ENCODE measurements around the gene RPRML.
"Not testable (repeated sequence)": the region's sequence is repeated elsewhere in the genome, so short reads cannot be mapped to it uniquely, and the experiment has no call there.

RPRML gene

DNA sequence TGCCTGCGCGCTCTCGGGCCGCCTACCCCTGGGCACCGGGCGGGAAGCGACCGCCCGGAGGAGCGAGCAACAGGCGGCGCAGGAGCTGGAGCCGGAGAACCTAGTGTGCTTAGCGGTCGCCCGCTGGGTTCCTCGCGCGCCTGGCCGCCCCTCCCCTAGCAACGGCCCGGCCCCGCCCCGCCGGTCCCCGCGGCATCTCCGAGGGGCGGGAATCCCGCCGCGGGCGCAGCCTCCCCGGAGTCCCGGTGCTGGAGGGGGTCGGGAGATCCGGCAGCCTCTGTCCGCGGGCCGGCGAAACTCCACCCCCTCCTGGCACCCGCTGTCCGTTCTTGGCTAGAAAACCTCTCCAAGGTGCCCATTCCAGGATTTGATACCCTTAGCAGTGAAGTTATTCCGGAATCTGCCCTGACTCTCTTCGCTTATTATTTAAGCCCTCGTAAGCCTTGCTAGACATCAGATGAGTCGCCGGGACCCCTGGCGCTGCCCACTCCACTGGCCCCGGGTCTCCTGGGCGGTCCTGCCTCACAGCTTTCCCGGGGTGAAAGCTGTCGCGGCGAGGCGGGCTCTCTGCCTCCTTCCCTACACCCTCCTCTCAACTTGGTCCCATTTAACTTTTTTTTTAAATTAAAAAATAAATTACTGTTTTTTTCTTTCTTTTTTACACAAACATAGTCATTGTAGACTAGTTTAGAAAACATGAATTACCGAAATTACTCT lies at the start of gene RPRML:
RPRML (minus strand) TSS at position 107 of the 717 bp plus-strand sequence. CDS start 246 bp downstream, outside the sequence.
- peak within 1 kb of the TSS; percentile 45; the same call in 1 of the 2 replicates for H3K4me3 ChIP-seq (ENCODE audit: low read length)
- TF ChIP-seq ZNF274 (IDR thresholded peaks at IDR 0.05; ENCODE audit: low read depth, low read length), result no peak

DNA sequence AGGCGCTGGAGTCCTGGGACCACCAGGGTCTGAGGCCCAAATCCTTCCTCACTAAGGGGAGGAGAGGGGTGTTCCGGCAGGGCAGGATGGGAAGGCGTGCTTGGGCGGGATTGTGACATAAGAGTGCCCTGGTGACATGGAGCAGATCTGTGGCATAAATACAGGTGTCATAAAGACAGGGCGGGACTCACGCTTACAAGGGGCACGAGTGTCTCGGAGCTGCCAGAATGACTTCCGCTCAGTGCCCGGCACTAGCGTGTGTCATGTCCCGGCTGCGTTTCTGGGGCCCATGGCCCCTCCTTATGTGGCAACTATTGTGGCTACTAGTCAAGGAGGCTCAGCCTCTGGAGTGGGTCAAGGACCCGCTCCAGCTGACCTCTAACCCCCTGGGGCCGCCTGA lies 37.9 kb upstream of the RPRML start:
- not testable (repeated sequence) for H3K4me3 ChIP-seq (ENCODE audit: low read length)

DNA sequence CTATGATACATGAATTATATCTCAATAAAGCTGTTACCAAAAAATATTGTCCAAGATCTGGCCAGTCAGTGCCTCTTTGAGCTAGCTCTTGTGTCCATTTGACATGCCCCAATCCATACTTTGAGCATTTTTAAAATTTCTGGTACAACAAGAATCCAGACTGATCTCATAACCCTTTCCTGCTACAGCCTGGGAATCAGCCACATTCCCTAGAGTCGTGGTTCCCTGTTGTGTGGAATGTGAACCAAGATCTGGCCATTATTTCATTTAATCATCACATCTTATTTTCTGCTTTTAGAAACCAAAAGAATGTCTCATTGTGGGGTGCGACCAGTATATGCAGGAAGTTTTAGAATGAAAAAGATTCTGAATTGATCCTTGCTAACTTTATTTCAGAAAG lies 34.3 kb upstream of the RPRML start:
- no peak for TF ChIP-seq ZNF274 (IDR thresholded peaks at IDR 0.05; ENCODE audit: low read depth, low read length)
- no peak overlapping the region for H3K4me3 ChIP-seq (ENCODE audit: low read length)

DNA sequence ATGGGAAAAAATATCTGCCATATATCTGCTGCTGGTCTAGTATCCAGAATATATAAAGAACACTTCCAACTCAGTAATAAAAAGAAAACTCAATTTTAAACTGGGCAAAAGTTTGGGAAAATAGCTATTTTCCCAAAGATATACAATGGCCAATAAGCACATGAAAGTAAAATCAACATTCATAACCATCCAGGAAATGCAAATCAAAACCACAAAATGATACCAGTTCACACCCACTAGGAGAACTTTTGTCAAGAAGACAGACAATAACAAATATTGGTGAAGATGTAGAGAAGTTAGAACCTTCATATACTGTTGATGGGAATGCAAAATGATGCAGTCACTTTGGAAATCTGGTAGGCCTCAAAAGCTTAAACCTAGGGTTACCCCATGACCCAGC lies 33.4 kb upstream of the RPRML start:
- no peak for TF ChIP-seq ZNF274 (IDR thresholded peaks at IDR 0.05; ENCODE audit: low read depth, low read length)
- no peak overlapping the region for H3K4me3 ChIP-seq (ENCODE audit: low read length)

DNA sequence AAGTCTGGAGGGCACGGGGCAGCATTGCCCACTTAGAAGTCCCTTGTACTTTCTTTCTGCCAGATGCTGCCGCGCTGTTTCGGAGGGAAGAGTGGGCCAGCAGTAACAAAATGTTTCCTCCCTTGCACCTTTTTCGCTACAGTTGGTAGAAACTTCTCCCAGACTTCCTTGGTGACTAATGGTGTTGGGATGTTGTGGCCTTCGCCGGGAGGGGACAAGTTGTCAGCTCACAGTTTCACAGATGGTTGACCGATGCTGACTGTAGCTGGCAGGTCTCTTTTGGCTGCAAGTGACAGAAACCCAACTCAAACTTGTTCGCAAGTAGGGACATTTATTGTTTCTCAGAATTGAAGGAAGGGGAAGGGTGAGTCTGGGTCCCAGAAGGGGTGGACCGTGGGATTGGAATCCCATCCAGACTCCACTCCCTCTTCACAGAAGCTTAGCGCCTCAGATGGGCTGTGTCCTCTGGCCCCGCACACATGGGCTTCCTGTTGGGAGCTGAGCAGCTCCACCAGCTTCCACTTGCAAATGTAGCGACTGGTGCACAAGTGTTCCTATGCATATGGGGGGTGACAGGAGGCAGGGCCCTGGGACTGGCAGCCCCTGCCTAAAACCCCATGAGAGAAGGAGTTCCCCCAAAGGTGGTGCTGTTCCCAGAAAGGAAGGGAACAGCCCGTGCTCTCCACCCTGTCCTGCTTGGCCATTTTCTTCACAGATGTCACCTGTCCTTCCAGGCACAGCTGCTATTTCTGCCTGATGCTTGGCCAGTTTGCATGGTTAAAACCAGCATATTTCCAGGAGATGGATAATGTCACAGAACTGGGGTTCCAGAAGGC lies 30.9 kb upstream of the RPRML start:
- H3K4me3 ChIP-seq (ENCODE audit: low read length), result no peak overlapping the region
- TF ChIP-seq ZNF274 (IDR thresholded peaks at IDR 0.05; ENCODE audit: low read depth, low read length), result no peak

DNA sequence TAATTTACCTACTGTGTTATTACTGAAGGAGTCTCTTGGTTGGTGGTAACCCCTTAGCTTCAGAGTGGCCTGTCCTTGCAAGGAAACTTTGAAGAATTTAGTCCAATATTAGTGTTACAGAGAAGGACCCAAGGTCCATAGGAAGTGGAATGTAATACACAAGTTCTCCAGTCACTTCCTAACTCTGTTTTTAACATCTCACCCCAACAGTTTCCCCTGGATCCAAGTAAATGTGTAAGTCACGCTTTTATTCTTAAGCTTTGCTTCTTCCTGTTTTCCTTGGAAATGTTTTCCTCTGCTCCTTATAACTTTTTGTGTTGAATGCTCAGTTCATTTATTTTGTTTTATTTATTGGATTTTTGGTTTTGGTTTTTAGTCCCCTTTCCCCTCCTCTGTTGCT lies 25.9 kb upstream of the RPRML start:
- no peak for TF ChIP-seq ZNF274 (IDR thresholded peaks at IDR 0.05; ENCODE audit: low read depth, low read length)
- no peak overlapping the region for H3K4me3 ChIP-seq (ENCODE audit: low read length)

DNA sequence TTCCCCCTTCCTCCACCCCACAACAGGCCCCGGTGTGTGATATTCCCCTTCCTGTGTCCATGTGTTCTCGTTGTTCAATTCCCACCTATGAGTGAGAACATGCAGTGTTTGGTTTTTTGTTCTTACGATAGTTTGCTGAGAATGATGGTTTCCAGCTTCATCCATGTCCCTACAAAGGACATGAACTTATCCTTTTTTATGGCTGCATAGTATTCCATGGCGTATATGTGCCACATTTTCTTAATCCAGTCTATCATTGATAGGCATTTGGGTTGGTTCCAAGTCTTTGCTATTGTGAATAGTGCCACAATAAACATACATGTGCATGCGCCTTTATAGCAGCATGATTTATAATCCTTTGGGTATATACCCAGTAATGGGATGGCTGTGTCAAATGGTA lies 24.8 kb upstream of the RPRML start:
- not testable (repeated sequence) for H3K4me3 ChIP-seq (ENCODE audit: low read length)

DNA sequence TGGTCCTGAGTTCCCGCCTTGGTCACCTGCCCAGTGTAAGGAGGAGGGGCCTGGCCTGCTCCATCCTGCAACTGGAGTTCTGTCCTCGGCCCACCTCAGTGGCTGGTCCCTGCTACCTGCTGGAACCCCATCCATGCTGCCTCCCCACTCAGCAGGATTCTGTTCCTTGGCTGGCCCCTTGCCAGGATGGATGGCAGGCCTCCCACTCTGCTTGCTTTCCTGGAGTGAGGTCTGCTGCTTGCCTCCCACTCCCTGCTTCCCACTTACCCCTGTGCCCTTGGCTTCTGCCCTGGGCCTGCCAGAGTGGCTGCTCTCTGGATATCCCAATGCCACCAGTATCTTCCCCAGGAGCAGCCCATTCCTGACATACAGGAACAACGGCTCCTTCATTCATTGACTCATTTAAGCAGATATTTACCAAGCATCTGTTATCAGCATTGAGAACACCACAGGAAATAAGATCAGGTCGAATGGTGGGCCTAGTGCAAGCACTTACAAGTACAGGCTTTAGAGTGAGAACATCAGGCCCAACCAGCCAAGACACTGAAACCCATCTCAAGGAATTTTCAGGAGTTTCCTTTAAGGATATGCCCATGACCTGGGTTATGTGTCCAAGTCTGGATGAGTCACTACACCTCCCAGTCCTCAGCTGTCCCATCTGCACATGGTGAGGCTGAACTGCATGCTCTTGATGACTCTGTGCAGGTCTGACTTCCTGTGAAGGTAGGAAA lies 17.0 kb upstream of the RPRML start:
- no peak for TF ChIP-seq ZNF274 (IDR thresholded peaks at IDR 0.05; ENCODE audit: low read depth, low read length)

DNA sequence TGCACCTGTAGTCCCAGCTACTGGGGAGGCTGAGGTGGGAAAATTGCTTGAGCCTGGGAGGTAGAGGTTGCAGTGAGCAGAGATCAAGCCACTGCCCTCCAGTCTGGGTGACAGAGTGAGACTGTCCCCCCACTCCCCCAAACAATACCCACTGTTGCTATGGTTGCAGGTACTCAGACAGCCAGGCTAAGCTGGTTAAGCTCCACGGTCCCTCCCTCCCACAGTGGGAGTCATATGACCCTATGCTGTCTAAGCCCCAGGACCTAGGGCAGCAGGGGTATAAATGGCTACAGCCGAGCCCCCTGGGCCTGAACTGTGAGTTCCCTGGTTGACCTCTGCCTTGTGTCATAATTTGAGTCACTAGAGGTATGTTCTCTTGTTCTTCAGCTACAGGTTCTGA lies 15.9 kb upstream of the RPRML start:
- no peak for TF ChIP-seq ZNF274 (IDR thresholded peaks at IDR 0.05; ENCODE audit: low read depth, low read length)
- no peak overlapping the region for H3K4me3 ChIP-seq (ENCODE audit: low read length)

More for the DNA sequence above, 17.0 kb upstream of the RPRML start:
- H3K4me3 ChIP-seq (ENCODE audit: low read length), result no peak overlapping the region

DNA sequence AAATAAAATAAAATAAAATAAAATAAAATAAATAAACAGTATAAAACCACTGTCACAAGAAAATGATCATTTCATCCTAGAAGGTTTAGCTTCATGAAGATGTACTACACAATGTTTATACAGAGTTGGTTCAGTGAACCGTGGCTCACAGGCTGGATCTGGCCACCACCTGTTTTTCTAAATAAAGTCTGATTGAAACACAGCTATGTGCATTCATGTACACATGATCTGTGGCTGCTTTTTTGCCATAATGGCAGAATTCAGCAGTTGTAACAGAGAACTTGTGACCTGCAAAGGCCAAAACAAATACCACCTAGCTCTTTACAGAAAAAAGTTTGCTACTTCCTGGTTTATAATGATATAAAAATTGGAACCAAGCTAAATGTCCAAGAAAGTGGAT lies 12.6 kb upstream of the RPRML start:
- no peak for TF ChIP-seq ZNF274 (IDR thresholded peaks at IDR 0.05; ENCODE audit: low read depth, low read length)

DNA sequence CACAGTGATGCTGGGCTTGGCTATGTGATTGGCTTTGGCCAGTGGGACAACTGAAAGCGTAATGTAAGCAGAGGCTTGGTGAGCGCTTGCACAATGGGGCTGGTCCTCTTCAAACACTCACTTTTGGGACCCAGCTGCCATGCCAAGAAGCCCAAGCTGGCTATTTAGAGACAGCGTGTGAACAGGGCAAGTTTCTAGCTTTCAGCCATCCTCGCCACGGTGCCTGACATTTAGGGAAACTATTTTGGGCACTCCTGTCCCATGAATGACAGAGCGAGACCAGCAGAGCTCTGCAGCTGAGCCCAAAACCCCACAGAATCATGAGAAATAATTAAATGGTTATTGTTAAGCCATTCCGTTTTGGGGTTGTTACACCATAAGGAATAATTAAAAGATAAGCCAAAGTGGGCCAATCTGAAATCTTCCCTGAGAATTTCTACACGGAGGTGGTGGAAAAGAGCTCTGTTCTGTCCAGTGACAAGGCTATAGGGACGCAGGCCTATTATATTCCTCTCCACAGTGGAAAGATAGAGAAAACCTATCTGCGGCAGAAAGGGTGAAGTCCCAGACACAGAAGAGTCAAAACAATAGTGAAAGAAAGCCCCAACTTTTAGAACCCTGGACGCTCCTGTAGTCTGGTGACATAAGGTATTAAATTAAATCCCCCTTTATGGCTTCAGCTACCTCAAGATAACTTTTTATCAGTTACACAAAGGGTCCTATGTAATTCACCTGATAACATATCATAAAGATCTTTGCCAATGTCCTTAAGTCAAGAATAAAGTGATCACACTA lies 10.8 kb upstream of the RPRML start:
- TF ChIP-seq ZNF274 (IDR thresholded peaks at IDR 0.05; ENCODE audit: low read depth, low read length), result no peak
- H3K4me3 ChIP-seq (ENCODE audit: low read length), result no peak overlapping the region

More for the DNA sequence above, 12.6 kb upstream of the RPRML start:
- no peak overlapping the region for H3K4me3 ChIP-seq (ENCODE audit: low read length)

DNA sequence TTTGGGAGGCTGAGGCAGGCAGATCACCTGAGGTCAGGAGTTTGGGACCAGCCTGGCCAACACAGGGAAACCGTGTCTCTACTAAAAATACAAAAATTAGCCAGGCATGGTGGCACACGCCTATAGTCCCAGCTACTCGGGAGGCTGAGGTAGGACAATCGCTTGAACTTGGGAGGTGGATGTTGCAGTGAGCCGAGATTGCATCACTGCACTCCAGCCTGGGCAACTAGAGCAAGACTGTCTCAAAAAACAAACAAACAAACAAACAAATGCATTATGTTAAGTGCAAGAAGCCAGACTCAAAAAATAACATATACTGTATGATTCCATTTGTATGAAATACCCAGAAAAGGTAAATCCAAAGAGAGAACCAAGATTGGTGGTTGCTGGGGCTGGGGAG lies 8.9 kb upstream of the RPRML start:
- H3K4me3 ChIP-seq (ENCODE audit: low read length), result not testable (repeated sequence)

DNA sequence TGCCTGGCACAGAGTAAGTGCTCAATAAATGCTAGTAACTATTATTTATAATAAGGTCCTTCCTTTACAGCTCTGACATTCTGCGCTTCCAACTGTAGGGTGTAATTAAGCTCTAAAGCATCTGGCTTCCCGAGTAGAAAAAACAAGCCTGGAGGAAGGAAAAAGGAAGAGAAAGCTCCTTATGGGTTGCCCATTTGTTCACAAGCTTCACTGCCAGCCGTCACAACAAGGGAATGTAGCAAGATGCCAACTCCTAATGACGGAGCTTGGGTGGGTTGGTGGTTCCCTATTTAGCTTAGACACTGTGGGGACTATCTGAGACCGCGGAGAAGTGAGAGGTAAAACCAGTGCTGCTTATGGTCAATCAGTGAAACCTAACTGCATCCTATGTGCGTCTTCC lies 7.3 kb upstream of the RPRML start:
- no peak for TF ChIP-seq ZNF274 (IDR thresholded peaks at IDR 0.05; ENCODE audit: low read depth, low read length)
- no peak overlapping the region for H3K4me3 ChIP-seq (ENCODE audit: low read length)

DNA sequence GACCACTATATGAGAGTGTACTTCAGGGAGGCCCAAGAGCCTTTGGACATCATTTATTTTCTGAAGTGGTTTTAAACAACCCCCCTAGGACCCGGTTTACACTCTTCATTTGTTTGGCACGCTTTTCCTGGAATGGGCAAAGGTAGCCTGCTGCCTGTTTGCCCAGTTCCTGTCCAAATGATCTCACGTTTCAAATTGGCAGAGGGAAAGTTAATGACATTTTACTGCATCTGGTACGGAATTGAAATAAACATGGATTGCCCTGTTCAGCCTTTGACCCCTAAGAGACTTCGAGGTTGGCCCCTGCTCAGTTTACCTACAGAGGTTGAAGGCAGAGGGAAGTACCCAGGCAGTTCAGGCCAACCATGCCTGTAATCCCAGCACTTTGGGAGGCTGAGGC lies 5.8 kb upstream of the RPRML start:
- H3K4me3 ChIP-seq (ENCODE audit: low read length), result no peak overlapping the region
- no peak for TF ChIP-seq ZNF274 (IDR thresholded peaks at IDR 0.05; ENCODE audit: low read depth, low read length)

Data from GM08714 (cell line).